PC-3 (cell line): ENCODE measurements around the gene CCDC30.
"Not testable (repeated sequence)": the region's sequence is repeated elsewhere in the genome, so short reads cannot be mapped to it uniquely, and the experiment has no call there.

Experiments
- EZH2 ChIP-seq: fragments of 300-600 bp; sonication (generic); IDR thresholded peaks from one replicate; pipeline ENCODE4 v1.6.1; 2017; ENCODE audit warnings: antibody characterized with exemption, mild to moderate bottlenecking, low read length; ENCODE audit not compliant: unreplicated experiment
- EZH2phosphoT487 ChIP-seq: fragments of 300-600 bp; sonication (generic); IDR thresholded peaks from 2 replicates; pipeline ENCODE4 v1.6.1; 2018; ENCODE audit warnings: mild to moderate bottlenecking, antibody characterized with exemption, low read length, borderline replicate concordance
- TF ChIP-seq, protein P1 (sequence below): fragments of 300-600 bp; sonication (generic); conservative IDR thresholded peaks from 2 replicates; pipeline ENCODE4 v1.5.1; 2017; ENCODE audit warnings: antibody characterized with exemption, low read depth, mild to moderate bottlenecking, low read length

DNA sequence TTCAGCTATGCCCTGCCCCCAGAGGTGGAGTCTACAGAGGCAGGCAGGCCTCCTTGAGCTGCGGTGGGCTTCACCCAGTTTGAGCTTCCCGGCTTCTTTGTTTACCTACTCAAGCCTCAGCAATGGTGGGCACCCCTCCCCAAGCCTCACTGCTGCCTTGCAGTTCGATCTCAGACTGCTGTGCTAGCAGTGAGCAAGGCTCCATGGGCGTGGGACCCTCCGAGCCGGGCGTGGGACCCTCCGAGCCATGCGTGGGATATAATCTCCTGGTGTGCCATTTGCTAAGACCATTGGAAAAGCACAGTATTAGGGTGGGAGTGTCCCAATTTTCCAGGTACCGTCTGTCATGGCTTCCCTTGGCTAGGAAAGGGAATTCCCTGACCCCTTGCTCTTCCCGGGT is 38.9 kb downstream of the CCDC30 start:
- not testable (repeated sequence) for TF ChIP-seq EZH2, EZH2phosphoT487
- TF ChIP-seq, protein P1, sequence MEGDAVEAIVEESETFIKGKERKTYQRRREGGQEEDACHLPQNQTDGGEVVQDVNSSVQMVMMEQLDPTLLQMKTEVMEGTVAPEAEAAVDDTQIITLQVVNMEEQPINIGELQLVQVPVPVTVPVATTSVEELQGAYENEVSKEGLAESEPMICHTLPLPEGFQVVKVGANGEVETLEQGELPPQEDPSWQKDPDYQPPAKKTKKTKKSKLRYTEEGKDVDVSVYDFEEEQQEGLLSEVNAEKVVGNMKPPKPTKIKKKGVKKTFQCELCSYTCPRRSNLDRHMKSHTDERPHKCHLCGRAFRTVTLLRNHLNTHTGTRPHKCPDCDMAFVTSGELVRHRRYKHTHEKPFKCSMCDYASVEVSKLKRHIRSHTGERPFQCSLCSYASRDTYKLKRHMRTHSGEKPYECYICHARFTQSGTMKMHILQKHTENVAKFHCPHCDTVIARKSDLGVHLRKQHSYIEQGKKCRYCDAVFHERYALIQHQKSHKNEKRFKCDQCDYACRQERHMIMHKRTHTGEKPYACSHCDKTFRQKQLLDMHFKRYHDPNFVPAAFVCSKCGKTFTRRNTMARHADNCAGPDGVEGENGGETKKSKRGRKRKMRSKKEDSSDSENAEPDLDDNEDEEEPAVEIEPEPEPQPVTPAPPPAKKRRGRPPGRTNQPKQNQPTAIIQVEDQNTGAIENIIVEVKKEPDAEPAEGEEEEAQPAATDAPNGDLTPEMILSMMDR: not testable (repeated sequence)
